Smooth muscle cell (in vitro differentiated cells): Measurements from ENCODE around the gene SLC9B1. TPM values are rescaled to one million over a fixed set of nuclear protein-coding genes. Genes with fewer than 3 reads are reported as not detected.
"Not testable (repeated sequence)": the region's sequence is repeated elsewhere in the genome, so short reads cannot be mapped to it uniquely, and the experiment has no call there.

ENCODE experiments used
- DNase-seq: peaks from one replicate; lab custom pipeline; 2025; ENCODE audit not compliant: unreplicated experiment; lab: John Stamatoyannopoulos, UW
- H2AFZ ChIP-seq: fragments of 200-600 bp; sonication (generic); 2 replicates; pipeline ENCODE4 v1.6.0; 2016; ENCODE audit warnings: antibody characterized with exemption, low read depth, mild to moderate bottlenecking
- H3F3A ChIP-seq: fragments of 200-600 bp; sonication (generic); 2 replicates; pipeline ENCODE4 v1.6.0; 2017; ENCODE audit warnings: antibody characterized with exemption, low read depth
- H3K27ac ChIP-seq: fragments of 200-600 bp; sonication (generic); 2 replicates; pipeline ENCODE4 v1.5.1; 2016; ENCODE audit warnings: low read depth, mild to moderate bottlenecking
- H3K27me3 ChIP-seq: fragments of 200-600 bp; sonication (generic); 2 replicates; pipeline ENCODE4 v1.6.1; 2016; ENCODE audit warnings: low read depth, mild to moderate bottlenecking
- H3K36me3 ChIP-seq: fragments of 200-600 bp; sonication (generic); 2 replicates; pipeline ENCODE4 v1.5.1; 2016; ENCODE audit warnings: low read depth
- H3K4me1 ChIP-seq: fragments of 200-600 bp; sonication (generic); 2 replicates; pipeline ENCODE4 v1.5.1; 2016; ENCODE audit warnings: low read depth
- H3K4me2 ChIP-seq: fragments of 200-600 bp; sonication (generic); 2 replicates; pipeline ENCODE4 v1.6.0; 2016; ENCODE audit warnings: mild to moderate bottlenecking
- H3K4me3 ChIP-seq: fragments of 200-600 bp; sonication (generic); 2 replicates; pipeline ENCODE4 v1.5.1; 2016; ENCODE audit warnings: mild to moderate bottlenecking
- H3K79me2 ChIP-seq: fragments of 200-600 bp; sonication (generic); 2 replicates; pipeline ENCODE4 v1.6.0; 2016; ENCODE audit warnings: low read depth, mild to moderate bottlenecking
- H3K9ac ChIP-seq: fragments of 200-600 bp; sonication (generic); 2 replicates; pipeline ENCODE4 v1.6.0; 2016; ENCODE audit warnings: low read depth
- H3K9me3 ChIP-seq: fragments of 200-600 bp; sonication (generic); replicated peaks from 2 replicates; pipeline ENCODE4 v1.5.1; 2016; ENCODE audit warnings: low read depth
- H4K20me1 ChIP-seq: fragments of 200-600 bp; sonication (generic); 2 replicates; pipeline ENCODE4 v1.6.0; 2016; ENCODE audit warnings: low read depth
- WGBS: methylation state at CpG from one replicate; pipeline ENCODE4 v1.1.7; 2016; ENCODE audit warnings: low lambda C conversion rate; 5-methylcytosine and 5-hydroxymethylcytosine counted together
- polyA plus RNA-seq: library from polyadenylated mRNA; unstranded; fragments of >200 nt; fragmentation: Nextera tagmentation; extraction: Ambion mirVana; gene quantifications from 2 replicates; pipeline ENCODE4 v1.2.1, GENCODE V29; 2016
- total RNA-seq: library from RNA; depleted of rRNA; stranded (reverse); fragments of >200 nt; gene quantifications from 2 replicates; pipeline ENCODE4 v1.2.3, GENCODE V29; 2014
- TF ChIP-seq, protein P1 (sequence below): fragments of 200-600 bp; sonication (generic); IDR thresholded peaks from 2 replicates; pipeline ENCODE4 v1.5.1; 2017; ENCODE audit warnings: borderline replicate concordance, mild to moderate bottlenecking, antibody characterized with exemption; ENCODE audit not compliant: insufficient read depth, poor library complexity, severe bottlenecking

SLC9B1 gene
- total and polyA plus RNA-seq, 2 experiments from 2014 or later: not detected

DNA sequence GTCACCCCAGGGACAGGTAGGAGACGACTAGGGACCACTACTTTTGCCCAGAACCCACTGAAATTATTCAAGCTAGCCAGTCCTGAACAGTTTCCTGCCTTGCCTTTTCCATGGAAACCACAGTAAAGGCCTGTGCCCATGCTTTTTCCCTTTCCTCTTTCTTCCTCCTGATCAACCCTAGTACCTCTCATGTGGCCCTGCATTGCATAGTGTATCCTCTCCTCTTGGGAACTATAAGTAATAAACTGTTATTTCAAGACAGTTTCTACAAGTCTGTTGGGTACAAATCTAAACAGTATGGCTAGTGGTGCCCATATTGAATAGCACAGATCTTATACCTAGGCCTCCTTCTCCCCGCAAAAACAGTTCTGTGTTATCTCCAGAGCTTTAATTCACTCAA lies 136.2 kb downstream of the SLC9B1 start:
- Histone ChIP-seq H3K4me1 (no peaks in the 10 kb centered on the region), H4K20me1 (peaks cover 25% of the 10 kb centered on the region), H3K4me2 (no peak overlapping the region), H3K79me2 (peaks cover 29% of the 10 kb centered on the region), H3K36me3 (no peaks in the 10 kb centered on the region), H3K9ac (no peak overlapping the region), H3K9me3 (no peaks in the 10 kb centered on the region), H3K27ac (no peak overlapping the region), H3K4me3 (no peak overlapping the region), H2AFZ (no peak overlapping the region), H3F3A (no peaks in the 10 kb centered on the region), H3K27me3 (no peaks in the 10 kb centered on the region)
- TF ChIP-seq, protein P1, sequence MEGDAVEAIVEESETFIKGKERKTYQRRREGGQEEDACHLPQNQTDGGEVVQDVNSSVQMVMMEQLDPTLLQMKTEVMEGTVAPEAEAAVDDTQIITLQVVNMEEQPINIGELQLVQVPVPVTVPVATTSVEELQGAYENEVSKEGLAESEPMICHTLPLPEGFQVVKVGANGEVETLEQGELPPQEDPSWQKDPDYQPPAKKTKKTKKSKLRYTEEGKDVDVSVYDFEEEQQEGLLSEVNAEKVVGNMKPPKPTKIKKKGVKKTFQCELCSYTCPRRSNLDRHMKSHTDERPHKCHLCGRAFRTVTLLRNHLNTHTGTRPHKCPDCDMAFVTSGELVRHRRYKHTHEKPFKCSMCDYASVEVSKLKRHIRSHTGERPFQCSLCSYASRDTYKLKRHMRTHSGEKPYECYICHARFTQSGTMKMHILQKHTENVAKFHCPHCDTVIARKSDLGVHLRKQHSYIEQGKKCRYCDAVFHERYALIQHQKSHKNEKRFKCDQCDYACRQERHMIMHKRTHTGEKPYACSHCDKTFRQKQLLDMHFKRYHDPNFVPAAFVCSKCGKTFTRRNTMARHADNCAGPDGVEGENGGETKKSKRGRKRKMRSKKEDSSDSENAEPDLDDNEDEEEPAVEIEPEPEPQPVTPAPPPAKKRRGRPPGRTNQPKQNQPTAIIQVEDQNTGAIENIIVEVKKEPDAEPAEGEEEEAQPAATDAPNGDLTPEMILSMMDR: no peak
- DNase-seq: no peak
- 90% methylated on average over 2 of the region's 2 CpGs for WGBS

DNA sequence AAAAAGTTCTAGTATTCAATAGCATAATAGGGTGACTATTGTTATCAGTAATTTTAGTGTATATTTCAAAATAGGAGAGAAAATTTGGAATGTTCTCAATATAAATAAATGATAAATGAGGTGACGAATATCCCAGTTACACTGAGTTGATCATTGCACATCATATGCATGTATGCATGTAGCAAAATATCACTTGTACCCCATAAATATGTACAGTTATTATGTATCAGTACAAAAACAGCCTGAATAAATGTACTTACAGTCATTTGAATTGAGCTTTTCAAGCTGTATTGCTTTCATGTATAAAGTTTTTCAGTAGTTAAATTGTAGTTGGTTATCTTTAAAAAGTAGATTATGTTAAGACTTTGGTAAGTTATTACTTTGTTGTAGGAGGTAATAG lies 138.2 kb downstream of the SLC9B1 start:
- H3K27ac ChIP-seq: no peak overlapping the region
- TF ChIP-seq, protein P1: no peak
- H3K27me3 ChIP-seq: no peaks in the 10 kb centered on the region
- peaks cover 25% of the 10 kb centered on the region for H4K20me1 ChIP-seq
- no peak overlapping the region for H3K4me2 ChIP-seq
- no peak overlapping the region for H3K9ac ChIP-seq
- peaks cover 46% of the 10 kb centered on the region for H3K79me2 ChIP-seq
- no peak for DNase-seq
- WGBS: 100% methylated on average over 1 of the region's 1 CpG
- H3K4me1 ChIP-seq: no peaks in the 10 kb centered on the region
- H3K36me3 ChIP-seq: peaks cover 7% of the 10 kb centered on the region
- no peak overlapping the region for H2AFZ ChIP-seq
- no peak overlapping the region for H3K4me3 ChIP-seq
- no peaks in the 10 kb centered on the region for H3K9me3 ChIP-seq
- no peaks in the 10 kb centered on the region for H3F3A ChIP-seq

DNA sequence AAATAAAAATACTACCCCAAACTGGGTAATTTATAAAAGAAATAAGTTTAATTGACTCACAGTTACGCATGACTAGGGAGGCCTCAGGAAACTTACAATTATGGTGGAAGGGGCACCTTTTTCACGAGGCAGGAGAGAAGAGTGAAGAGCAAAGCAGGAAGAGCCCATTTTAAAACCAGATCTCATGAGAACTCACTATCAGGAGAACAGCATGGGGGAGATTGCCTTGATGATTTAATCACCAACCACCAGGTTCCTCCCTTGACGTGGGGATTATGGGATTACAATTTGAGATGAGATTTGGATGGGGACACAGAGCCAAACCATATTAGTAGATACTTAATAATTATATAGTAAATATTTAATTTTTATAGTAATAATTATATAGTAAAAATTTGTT lies 140.6 kb downstream of the SLC9B1 start:
- H3K9ac ChIP-seq: no peak overlapping the region
- H3K36me3 ChIP-seq: peaks cover 10% of the 10 kb centered on the region
- H3F3A ChIP-seq: no peaks in the 10 kb centered on the region
- peaks cover 67% of the 10 kb centered on the region for H3K79me2 ChIP-seq
- no peak overlapping the region for H3K27ac ChIP-seq
- no peak overlapping the region for H2AFZ ChIP-seq
- no peaks in the 10 kb centered on the region for H3K27me3 ChIP-seq
- no peak for DNase-seq
- 96% methylated on average over 3 of the region's 3 CpGs for WGBS
- no peaks in the 10 kb centered on the region for H3K9me3 ChIP-seq
- no peak overlapping the region for H3K4me3 ChIP-seq
- H4K20me1 ChIP-seq: peaks cover 17% of the 10 kb centered on the region
- TF ChIP-seq, protein P1: no peak
- H3K4me2 ChIP-seq: no peak overlapping the region
- no peaks in the 10 kb centered on the region for H3K4me1 ChIP-seq

DNA sequence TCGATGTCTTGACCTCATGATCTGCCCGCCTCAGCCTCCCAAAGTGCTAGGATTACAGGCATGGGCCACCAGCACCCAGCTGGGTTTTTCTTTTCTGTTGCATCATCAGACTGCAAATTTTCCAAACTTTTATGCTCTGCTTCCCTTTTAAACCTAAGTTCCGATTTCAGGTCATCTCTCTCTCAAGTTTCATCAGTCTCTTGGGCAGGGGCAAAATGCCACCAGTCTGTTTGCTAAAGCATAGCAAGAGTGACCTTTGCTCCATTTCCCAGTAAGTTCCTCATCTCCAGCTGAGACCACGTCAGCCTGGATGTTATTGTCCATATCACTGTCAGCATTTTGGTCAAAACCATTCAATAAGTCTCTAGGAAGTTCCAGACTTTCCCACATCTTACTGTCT lies 141.2 kb downstream of the SLC9B1 start:
- H3K4me3 ChIP-seq, H3K4me1 ChIP-seq, H3K9ac ChIP-seq, H3K27me3 ChIP-seq, H3K9me3 ChIP-seq, H3K27ac ChIP-seq, H3K4me2 ChIP-seq, DNase-seq, H3F3A ChIP-seq, H2AFZ ChIP-seq: not testable (repeated sequence)
- Histone ChIP-seq H3K79me2 (peaks cover 71% of the 10 kb centered on the region), H4K20me1 (peaks cover 11% of the 10 kb centered on the region), H3K36me3 (peaks cover 10% of the 10 kb centered on the region)
- 70% methylated on average over 4 of the region's 4 CpGs for WGBS

DNA sequence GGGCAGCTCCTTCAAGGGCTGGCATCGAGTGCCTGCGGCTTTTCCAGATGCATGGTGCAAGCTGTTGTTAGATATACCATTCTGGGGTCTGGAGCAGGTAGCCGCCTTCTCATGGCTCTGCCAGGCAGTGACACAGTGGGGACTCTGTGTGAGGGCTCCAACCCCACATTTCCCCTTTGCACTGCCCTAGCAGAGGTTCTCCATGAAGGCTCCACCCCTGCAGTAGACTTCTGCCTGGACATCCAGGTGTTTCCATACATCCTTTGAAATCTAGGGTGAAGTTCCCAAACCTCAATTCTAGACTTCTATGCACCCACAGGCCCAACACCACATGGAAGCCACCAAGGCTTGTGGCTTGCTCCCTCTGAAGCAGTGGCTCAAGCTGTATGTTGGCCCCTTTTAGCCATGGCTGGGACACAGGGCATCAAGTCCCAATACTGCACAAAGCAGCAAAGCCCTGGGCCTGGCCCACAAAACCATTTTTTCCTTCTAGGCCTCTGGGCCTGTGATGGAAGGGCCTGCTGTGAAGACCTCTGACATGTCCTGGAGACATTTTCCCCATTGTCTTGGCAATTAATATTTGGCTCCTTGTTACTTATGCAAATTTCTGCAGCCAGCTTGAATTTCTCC lies 141.9 kb downstream of the SLC9B1 start:
- peaks cover 10% of the 10 kb centered on the region for H3K36me3 ChIP-seq
- not testable (repeated sequence) for DNase-seq, H3K9me3 ChIP-seq, H3K27ac ChIP-seq, H2AFZ ChIP-seq, H3K9ac ChIP-seq, H3K27me3 ChIP-seq, H3K4me1 ChIP-seq, H3K4me3 ChIP-seq, H3F3A ChIP-seq, H4K20me1 ChIP-seq, H3K4me2 ChIP-seq
- 100% methylated on average over 3 of the region's 3 CpGs for WGBS
- H3K79me2 ChIP-seq: peaks cover 78% of the 10 kb centered on the region
